GM21529 (cell line): ENCODE results near the gene FAM53B.

Source experiments
- ATAC-seq: cut with Tn5 transposase; IDR thresholded peaks from one replicate; pipeline ENCODE4 v1.9.1; 2021; ENCODE audit not compliant: unreplicated experiment

The FAM53B gene

DNA sequence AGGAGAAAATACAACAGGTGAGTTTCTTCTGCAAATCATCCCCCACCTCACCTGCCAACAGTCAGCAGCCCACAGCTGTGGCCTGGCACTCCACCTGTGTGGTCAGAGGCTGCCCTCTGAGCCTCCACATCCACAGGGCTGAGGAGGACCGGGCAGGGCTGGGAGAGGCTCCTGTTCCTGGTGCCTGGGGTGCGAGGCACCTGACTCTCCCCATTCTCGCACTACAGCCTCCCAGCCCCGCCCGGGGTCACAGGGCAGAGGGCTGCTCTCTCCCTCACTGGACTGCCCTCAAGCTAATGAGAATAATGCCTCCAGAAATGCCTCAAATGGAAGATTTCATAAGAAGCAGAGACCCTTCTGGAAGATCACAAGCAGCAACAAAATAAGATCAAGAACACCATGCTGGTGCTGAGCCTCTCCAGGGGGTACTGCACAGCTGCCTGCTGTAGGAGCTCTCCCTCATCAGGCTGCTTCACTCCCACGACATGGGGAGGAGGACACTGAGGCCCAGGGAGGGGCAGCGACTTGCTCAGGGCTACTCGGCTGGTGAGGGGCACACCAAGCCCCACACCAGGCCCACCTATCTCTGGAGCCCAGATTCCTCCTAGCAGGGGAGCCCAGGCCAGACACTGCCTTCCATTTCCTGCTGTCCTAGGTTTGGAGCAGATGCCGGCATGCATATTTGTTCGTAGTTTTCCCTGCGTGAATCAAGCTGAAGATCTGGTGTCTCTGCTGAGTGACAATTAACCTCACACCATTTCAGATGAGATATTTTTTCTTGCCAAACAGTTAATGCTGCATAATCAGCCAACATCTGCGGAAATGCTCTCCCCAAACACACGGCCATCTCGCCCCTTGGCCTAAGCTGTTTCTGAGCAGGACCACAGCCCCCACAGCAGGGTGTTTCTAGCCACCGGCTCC, 76.5 kb downstream of the FAM53B start:
- ATAC-seq: no peak

DNA sequence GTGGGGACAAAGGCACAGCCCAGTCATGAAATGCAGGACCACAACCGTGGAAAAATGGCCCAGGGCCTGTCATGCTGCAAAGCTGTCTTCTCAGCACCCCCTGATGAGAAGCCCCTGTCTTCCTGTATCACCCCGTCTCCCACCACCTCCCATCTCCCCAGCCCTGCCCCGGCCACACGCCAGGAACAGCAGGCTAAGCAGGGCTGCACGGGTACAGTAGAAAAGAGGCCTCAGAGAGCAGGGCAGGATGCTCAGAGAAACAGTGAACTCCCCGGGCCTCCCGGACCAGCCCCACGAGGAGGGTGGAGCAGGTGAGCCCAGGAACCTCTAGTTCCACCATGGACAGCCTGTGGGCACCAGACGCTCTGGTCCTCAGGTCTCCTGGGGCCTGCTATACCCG, 77.7 kb downstream of the FAM53B start:
- ATAC-seq: no peak

DNA sequence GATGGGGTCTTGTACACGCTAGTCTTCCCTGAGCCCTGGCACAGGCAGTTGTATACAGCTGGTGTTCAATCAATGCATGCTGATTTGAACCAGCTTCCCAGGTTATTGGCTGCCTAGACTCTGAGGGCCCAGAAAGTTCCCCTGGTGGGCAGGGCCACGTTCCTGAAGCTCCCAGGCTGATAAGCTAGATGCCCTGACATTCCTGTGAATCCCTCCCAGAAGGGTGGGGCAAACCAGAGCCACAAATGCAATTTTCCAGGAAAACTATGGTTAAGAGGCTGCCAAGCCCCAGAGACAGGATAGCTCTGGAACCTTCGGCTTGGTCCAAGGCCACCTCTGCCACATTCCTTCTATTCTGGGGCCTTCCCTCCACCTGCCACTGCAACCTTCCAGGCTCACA, 78.2 kb downstream of the FAM53B start:
- no peak for ATAC-seq

DNA sequence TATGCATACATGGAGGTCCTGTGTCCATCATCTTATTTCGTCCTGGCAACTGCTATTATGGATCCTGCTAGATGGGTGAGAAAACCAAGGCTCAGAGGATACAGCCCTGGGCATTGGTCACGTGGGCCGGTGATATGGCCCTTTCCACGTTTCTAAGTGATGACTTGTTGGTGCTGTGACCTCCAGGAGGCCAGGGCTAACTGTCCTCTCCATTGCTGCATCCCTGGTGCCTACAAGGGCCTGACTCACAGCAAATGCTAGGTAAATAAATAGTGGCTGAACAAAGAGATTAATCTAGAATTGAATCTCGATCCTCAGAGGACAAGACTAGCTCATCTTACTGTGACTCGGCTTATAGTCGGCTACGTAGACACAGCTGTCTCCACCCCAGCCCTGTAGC, 78.6 kb downstream of the FAM53B start:
- ATAC-seq: no peak

DNA sequence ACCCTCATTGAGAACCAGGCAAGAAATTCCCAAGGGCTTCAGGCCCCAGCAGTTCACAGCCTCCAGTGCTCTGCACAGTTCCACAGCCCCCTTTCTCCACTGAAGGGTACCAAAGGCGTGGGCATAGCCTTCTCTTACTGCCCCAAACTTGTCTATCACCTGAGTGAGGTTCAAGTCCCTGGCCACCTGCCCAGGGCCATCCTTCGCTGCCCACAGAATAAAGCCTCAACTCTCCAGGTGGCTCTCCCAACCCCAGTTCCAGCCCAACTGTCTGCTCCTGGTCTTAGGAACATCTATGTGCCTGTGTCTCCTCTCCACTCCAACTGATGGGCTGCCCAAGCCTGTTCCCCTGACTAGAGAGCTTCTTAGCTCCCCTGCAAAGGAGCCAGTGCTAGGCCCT, 79.1 kb downstream of the FAM53B start:
- no peak for ATAC-seq

DNA sequence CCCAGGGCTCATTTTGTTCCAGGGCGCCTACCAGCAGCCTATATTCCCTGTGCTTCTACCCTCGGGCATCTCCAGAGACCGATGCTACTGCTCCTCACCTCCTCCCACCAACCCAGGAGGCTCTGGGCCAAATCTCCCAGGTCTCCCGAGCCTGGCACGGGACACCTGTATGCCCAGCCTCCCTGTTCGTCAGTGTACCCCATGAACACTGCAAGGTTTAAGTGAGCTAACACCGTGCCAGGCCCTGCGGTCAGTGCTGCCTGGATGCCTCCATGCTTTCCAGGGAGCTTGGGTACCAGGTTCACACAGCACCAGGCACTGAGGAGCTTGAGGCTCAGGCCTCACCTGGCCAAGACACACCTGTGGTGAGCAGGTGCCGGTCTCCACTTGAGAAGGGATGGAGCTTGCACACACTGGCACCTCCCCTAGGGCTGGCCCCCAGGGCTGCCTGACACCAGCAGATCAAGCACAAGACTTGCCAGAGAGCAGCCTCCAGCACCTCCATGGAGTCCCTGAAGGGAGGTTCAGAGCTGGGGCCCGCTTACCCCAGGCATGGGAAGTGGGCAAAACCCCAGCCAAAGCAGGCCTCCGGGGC, 80.3 kb downstream of the FAM53B start:
- no peak for ATAC-seq

DNA sequence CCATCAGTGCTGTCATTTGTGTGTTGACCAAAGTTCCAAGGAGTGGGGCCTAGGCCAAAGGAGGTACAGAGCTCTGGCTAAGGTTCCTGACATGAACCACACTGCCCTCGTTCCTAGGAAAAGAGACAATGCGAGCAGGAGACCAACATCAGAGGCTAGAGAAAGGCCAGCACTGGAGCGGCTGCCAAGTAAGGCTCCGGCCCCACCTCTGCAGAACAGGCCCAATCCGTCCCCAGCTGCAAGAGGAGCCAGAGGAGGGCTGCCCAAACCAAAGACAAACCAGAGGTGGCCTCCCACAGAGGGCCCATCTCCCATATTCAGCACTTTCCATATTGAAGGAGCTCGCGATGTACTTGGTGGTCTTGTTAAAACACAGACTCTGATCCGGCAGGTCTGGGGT, 81.0 kb downstream of the FAM53B start:
- ATAC-seq: no peak

DNA sequence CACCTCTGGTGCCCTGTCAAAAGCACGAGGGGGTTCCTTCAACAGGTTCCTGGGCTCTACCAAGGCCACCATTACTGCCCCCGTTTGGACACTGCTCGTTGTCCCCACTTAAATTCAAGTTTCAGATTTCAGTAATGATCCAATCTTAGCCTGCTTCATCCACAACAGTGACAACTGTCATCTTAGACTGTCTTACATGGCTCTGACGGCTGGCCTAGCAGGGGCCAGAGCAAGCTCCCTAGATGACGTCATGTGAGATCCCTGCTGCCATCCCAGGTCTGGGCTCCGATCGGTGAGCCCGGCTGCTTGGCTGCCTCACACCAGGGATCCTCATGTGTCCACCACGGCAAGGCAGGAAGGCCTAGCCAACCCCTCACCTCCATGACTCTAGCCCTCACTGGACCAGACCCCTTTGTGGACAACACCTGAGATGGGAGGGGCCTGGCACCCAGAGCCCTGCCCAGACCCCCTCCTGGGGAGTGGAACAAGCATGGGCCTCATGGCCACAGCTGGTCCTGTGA, 82.5 kb downstream of the FAM53B start:
- ATAC-seq: no peak

DNA sequence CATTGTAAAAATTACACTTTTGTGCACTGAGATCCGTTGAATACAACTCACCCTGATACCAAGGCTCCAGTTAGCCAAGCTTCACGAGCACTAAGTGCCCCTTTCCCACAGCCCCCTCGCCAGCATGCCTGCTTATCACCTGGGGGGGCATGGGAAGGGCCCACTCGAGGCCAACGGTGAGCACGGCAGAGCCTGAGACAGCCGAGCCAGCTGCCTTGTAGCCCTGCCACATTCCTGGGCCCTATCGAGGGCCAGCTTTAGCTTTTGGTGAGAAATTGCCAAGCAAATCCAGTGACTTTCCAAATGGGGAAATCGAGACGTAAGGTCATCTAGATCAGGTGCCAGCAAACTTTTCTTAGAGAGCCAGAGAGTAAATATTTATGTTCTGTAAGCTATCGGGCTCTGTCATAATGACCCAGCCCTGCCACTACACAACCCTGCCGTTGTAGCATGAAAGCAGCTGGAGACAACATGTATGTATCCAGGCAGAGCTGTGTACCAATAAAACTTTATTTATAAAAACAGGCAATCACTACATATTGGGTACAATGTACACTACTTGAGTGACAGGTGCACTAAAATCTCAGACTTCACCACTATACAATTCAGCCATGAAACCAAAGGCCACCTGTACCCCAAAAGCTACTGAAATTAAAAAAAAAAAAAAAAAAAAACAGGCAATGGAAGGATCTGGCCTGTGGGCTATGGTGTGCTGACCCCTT, 83.6 kb downstream of the FAM53B start:
- ATAC-seq: no peak

DNA sequence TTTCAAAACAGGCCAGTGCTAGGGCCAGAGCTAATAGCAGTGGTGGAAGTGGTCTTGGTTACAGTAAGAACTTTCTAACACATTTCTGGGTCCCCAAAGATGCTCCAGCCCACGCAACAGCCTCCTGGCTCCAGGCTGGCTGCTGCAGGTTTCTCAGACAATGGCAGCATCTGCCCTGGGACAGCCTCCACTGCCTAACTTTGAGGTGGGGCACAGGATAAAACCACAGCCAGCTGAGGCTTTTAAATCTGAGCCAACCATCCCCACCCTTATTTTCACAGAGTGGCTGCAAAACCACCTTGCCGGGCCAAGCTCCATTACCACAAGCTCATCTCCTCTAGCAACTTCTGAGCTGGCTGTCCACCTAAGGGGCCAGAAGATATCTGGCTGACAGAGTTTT, 84.8 kb downstream of the FAM53B start:
- ATAC-seq: no peak

DNA sequence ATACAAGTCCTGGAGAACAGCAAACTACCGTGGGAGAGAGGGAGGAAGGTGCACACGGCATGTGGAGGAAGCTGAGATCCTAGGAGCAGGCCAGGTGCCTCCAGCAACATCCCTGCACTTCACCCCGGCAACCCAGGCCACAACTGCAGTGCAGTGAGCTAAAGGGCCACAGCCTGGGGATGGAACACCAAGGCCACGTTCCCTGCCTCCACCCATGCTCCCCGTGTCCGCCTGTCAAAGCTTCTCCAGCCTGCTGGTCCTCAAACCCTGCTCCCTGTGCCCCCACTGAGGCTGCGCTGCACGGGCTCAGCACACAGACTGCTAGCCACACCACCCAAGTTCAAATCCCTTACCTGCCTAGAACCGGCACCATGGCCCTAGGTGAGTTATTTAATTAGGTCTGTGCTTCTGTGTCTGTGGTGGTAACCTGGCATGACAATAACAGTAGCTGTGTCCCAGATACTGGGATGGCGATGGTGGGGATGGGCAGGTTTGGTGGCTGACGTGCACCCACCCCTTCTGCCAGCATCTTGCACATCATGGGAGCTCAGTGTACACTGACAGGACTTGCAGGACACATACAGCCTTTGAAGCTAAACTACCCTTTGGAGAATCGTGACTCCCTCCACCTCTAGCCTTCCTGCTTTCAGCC, 85.5 kb downstream of the FAM53B start:
- ATAC-seq: no peak

DNA sequence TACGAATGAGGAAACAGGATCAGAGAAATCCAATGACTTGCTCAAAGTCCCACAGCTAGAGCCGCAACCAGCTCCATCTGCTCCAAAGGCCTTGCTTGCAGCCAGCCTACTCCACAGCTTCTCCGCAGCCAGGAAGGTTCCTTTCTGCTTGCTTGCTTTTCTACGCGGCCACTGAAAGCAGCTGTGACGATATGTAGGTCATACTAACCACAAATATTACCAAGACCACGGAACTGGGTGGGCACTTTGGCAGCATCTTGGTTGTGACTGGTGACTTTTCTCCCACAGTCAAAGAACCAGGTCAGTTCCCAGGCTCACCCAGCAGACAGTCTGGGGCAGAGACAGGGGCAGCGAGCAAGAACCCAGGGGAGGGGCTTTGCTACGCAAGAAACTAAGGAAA, 86.4 kb downstream of the FAM53B start:
- ATAC-seq: no peak

DNA sequence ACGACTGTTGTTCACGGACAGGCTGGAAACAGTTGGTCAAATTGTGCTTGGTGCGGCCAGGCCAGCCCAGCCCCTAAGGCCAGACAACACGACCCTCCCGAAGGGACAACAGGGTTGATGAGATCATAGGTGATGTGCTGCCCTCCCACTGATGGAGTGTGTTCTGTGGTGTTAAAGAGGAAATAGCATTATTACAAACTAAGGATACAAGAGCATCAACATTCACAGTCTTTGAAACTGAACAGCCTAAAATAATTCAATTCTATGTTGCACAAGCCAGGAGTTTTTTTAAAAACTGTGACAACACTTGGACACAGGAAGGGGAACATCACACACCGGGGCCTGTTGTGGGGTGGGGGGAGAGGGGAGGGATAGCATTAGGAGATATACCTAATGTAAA, 87.6 kb downstream of the FAM53B start:
- ATAC-seq: no peak

DNA sequence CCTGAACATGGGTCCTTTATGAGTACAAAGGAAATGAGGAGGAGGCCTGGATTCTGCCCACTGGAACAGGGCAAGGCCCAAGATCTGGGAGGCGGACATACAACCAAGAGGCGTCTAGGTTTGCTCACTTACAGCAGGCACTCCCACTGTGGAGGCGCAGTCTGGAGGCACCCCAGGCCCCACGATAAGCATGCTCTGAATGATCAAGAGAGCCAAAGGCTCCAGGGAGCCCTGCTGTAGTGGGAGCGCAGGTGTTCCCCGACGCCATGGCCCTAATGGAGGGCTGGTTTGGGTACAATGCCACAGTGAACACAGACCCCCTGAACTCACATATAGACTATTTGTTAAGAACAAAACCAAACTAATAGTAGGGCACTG, 88.1 kb downstream of the FAM53B start:
- no peak for ATAC-seq

DNA sequence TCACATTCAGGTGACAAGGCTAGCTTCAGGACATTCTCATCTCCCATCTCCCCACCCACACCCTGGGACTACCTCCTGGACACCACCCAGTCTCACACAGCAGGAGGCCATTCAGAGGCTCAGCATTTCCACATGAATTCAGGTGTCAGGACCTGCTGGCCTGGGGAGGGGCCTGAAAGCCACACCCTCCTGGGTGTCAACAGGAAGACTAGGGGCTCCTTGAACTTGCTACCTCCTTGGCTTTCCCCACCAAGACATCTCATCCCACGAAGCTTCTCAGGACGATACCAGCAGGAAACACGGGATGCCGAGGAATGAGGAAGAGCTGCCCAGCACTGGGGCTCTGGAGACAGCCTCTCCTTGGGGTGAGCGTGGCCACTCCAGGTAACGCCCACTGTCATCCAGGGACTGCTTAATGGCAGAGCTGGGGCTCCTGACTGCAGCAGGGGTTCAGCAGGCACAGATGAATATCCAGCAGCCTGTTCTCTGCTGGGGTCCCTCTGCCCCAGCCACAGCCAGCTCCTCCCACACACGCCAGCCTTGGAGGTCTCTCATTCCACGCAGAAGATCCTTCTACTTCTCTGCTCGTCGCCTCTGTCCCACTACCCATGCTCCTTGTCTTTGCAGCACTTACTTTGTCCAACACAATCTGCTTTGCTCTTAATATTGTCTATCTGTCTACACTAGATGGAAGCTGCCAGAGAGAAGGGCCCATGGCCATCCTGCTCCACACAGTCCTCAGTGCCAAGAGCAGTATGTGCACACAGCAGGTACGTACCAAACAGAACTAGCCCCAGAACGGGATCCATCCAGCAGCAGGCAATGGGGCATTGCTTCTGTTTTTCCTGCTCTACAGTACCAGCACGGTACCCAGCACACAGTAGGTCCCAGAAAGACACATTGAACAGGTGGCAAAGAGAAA, 88.7 kb downstream of the FAM53B start:
- ATAC-seq: no peak

DNA sequence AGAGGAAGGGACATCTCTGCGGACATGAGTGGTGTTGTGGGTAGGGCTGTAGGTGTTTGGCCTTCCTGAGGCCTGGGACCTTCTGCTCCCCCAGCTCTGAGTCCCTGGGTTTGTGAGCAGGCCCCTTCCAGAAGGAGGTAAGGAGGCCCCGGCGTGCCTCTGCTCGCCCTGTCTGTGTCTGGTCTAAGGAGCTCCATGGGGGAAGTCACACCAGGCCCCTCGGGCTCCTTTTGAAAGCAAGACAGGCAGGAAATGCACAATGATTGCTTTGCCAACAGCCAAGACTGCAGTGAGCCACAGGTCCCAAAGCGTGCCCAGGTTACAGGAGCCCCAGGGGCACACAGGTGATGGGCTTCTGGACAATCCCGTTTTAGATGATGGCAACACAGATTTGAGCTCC, 89.5 kb downstream of the FAM53B start:
- ATAC-seq: no peak

DNA sequence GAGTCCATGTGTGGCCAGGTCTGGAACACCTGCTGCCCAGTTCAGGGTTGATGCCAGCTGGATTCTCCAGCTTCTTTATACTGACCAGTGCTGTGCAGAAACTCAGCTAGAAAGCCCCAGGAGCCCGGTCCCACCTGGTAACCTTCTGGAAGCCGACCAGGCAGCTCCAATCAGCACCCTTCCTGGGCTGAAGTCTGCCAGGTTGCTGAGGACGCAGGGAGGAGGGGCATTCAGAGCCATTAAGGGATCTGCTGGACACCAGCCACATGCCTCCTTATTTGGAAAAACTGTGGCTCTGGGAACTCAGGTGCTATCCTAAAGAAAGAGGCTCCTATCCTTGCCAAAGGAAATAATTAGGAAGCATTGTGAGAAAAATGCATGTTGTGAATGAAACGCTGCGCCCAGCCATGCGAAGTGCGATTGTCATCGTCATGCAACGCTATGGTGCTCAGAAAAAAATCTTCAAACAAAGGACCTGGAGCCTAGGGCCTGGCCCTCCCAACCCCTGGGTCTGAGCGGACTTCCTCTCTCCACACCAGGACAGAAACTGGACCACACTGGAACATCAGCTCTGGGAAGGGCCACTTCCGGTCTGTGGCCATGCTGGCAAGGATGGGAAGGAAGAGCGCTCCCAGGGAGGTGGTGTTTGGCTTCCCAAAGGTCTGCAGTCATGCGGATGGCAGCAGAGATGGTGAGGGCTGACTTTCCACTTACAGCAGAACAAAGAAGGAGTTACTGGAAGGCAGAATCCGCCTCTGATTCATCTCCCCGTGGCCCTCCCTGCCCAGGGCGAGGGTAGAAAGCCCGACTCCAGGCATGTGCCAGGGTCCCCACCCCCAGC, 90.1 kb downstream of the FAM53B start:
- ATAC-seq: no peak

DNA sequence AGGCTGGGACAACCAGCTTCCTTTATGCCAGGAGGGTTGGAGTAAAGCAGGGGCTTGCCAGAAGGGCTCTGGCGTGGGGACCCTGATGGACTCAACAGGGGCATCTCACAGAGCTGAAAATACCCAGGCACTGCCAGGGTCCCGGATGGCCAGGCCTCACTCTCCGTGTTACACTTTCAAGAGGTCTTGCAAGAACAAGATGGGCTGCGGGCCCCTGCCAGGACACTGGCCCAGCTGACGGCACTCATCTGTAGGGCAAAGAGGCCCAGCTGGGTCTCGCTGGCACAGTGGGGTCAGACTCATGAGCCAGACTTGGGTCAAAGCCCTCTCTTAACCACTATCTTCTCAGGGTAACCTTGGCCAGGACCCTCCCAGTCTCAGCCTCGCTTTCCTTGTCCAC, 90.9 kb downstream of the FAM53B start:
- ATAC-seq: no peak

DNA sequence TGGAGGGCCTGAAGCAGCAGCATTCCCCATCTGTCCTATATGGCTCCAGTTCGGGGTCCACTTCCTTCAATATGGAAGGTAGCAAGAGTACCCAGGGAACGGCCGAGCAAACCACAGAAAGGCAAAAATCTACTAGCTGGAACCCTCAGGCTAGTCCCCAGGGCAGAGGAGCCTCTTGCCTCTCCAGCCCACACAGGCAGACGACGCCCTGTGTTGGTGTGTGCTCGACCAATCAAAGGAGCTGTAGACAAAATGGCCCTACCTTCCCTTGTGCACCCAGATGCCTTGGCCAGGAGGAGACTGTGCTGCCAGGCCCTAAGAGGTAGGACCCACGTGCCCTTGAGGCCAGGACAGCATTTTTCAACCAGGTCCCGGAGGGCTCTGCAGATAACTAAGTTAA, 91.5 kb downstream of the FAM53B start:
- ATAC-seq: no peak
